ENCODE results near the gene CACNA1C. TPM values are rescaled to one million over a fixed set of nuclear protein-coding genes. Genes with fewer than 3 reads are reported as not detected.

Gene CACNA1C
- total RNA-seq, 4 donors from 2014 or later: 5.2 to 12.9 (median 6.3) TPM

DNA sequence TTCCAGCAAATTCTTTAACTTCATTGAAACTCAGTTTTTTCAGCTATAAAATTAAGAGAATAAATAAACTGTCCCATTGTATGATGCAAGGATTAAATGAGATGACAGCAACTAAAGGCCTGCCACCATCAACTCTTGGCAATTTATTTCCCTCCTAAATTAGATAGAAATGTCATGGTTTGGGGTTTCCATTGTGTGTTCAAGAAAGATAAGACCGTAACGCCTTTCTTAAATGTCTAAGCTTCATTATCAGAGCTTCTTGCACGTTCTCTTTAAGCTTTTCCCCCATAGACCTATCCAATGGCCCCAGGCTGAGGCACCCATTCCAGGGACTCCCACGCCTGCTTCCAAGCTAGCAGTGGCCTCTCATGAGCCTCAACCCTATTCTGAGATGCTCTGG is 281.9 kb downstream of the CACNA1C start:
- Histone ChIP-seq H3K36me3 (no peaks in the 10 kb centered on the region), H3K4me3 (no peak overlapping the region), H3K27ac (no peak overlapping the region), H3K9me3 (no peaks in the 10 kb centered on the region), H3K27me3 (no peaks in the 10 kb centered on the region), H3K4me1 (peaks cover 0 to 13% (median 0%) of the 10 kb centered on the region in 4 donors)
- 83 to 84% methylated on average over 4 of the region's 4 CpGs for WGBS, 2 donors
- no peak for DNase-seq (ENCODE audit: low spot score in 2 of 2)
- TF ChIP-seq EP300 (IDR thresholded peaks at IDR 0.05) (no peak), POLR2A (IDR thresholded peaks at IDR 0.05) (no peak)
- TF ChIP-seq, protein P1, sequence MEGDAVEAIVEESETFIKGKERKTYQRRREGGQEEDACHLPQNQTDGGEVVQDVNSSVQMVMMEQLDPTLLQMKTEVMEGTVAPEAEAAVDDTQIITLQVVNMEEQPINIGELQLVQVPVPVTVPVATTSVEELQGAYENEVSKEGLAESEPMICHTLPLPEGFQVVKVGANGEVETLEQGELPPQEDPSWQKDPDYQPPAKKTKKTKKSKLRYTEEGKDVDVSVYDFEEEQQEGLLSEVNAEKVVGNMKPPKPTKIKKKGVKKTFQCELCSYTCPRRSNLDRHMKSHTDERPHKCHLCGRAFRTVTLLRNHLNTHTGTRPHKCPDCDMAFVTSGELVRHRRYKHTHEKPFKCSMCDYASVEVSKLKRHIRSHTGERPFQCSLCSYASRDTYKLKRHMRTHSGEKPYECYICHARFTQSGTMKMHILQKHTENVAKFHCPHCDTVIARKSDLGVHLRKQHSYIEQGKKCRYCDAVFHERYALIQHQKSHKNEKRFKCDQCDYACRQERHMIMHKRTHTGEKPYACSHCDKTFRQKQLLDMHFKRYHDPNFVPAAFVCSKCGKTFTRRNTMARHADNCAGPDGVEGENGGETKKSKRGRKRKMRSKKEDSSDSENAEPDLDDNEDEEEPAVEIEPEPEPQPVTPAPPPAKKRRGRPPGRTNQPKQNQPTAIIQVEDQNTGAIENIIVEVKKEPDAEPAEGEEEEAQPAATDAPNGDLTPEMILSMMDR (IDR thresholded peaks at IDR 0.05): no peak

DNA sequence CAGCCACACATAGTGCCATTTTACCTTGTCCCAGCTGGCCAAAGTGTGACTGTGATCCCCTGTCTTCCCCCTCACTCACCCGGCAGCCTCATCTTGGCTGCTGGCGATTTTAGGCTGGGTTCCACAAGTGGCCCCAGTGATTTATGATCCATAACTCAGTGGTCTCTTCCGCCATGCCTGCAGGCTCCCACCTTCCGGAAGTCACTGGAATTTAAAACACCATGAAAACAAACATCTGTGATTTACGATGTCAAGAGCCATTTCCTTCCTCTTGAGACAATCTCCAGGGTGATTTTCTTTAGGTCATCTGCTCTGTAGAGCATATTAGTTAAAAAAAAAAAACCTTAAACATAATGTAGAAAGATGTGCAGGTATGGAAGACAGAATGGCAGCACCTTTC is 282.3 kb downstream of the CACNA1C start:
- Histone ChIP-seq H3K27ac (peak overlapping the region in 1 of 4 donors; percentile 60), H3K27me3 (no peaks in the 10 kb centered on the region), H3K4me1 (peaks cover 0 to 13% (median 0%) of the 10 kb centered on the region in 4 donors), H3K4me3 (no peak overlapping the region), H3K9me3 (no peaks in the 10 kb centered on the region), H3K36me3 (no peaks in the 10 kb centered on the region)
- 55 to 60% methylated on average over 5 of the region's 5 CpGs for WGBS, 2 donors
- TF ChIP-seq, protein P1 (IDR thresholded peaks at IDR 0.05): no peak
- no peak for DNase-seq (ENCODE audit: low spot score in 2 of 2)

DNA sequence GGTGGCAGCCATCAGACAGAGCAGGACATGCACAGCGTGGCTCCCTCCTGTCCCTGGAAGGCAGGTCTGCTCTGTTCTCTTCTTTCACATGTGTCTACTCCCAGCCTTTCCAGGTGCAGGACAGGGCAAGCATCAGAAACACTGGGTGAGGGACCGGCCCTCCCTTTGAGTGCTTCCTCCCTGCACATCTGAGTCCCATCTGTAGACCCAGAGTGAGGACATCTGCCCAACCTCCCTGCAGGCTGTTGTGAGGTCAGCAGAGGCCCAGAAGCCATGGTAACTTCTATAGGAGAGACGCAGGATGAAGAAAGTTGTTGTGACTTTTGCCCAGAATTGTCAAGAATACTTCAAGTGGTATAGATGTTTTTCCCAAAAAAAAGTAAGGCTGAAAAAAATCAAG is 282.7 kb downstream of the CACNA1C start:
- Histone ChIP-seq H3K9me3 (no peaks in the 10 kb centered on the region), H3K4me3 (no peak overlapping the region), H3K27me3 (no peaks in the 10 kb centered on the region), H3K36me3 (no peaks in the 10 kb centered on the region), H3K4me1 (peaks cover 0 to 13% (median 0%) of the 10 kb centered on the region in 4 donors), H3K27ac (peak overlapping the region in 1 of 4 donors; percentile 60)
- TF ChIP-seq, protein P1 (IDR thresholded peaks at IDR 0.05): no peak
- TF ChIP-seq POLR2A (IDR thresholded peaks at IDR 0.05) (no peak), EP300 (IDR thresholded peaks at IDR 0.05) (no peak)
- DNase-seq (ENCODE audit: low spot score in 2 of 2): no peak
- 69 to 71% methylated on average over 3 of the region's 3 CpGs for WGBS, 2 donors

DNA sequence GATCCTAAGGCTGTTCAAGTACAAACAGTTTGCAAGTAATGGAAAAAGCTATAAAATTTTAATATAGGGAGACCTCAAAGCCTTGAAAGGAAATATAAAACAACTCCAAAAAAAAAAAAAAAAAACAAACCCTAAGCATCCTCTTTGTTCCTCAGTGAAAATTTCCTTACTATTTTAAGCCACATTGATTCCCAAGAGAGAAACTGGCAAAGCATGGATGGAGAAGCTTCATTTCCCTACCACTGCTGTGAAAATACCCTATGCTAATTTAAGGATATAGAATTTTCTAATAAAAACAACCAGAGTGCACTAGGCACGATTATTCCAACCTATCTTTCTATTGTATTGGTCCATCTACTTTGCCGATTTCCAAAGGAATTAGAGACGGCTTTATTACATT is 283.1 kb downstream of the CACNA1C start:
- Histone ChIP-seq H3K9me3 (no peaks in the 10 kb centered on the region), H3K4me1 (peaks cover 0 to 13% (median 0%) of the 10 kb centered on the region in 4 donors), H3K27ac (peak overlapping the region in 2 of 4 donors; percentile 25 to 76), H3K36me3 (no peaks in the 10 kb centered on the region), H3K27me3 (no peaks in the 10 kb centered on the region), H3K4me3 (no peak overlapping the region)
- no peak for TF ChIP-seq POLR2A (IDR thresholded peaks at IDR 0.05)
- no peak for TF ChIP-seq EP300 (IDR thresholded peaks at IDR 0.05)
- TF ChIP-seq, protein P1 (IDR thresholded peaks at IDR 0.05): no peak
- DNase-seq (ENCODE audit: low spot score in 2 of 2): no peak
- WGBS, 2 donors: 55 to 71% methylated on average over 3 of the region's 3 CpGs

DNA sequence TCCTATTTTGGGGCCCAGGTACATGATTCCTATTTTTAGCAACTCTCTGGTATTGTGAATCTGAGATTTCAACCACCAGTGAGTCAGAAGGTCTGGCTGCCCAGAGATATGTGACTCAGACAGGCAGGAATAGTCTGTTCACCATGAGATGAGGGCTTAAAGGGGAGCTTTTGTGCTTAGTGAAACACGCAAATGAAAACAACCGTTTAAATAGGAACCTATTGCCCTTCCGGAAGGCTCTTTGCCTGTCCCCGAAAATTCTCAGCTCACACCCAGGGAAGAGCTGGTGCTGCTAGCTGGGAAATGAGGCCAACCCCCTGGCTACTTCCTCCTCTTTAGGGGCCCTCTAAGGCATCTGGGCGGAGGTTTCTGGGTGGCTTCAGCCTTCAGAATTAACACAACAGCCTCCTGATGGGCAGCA is 283.6 kb downstream of the CACNA1C start:
- Histone ChIP-seq H3K9me3 (no peaks in the 10 kb centered on the region), H3K27me3 (no peaks in the 10 kb centered on the region), H3K4me1 (peaks cover 0 to 13% (median 0%) of the 10 kb centered on the region in 4 donors), H3K36me3 (no peaks in the 10 kb centered on the region), H3K27ac (peak overlapping the region in 2 of 4 donors; percentile 76 to 79), H3K4me3 (no peak overlapping the region)
- 25 to 39% methylated on average over 5 of the region's 5 CpGs for WGBS, 2 donors
- peak in 1 of 2 donors; percentile 28 for DNase-seq (ENCODE audit: low spot score in 2 of 2)
- no peak for TF ChIP-seq EP300 (IDR thresholded peaks at IDR 0.05)
- no peak for TF ChIP-seq POLR2A (IDR thresholded peaks at IDR 0.05)
- TF ChIP-seq, protein P1 (IDR thresholded peaks at IDR 0.05): no peak

All from tibial nerve (tissue), 4 donors.